ENCODE measurements around the gene MIA2.
"Not testable (repeated sequence)": the region's sequence is repeated elsewhere in the genome, so short reads cannot be mapped to it uniquely, and the experiment has no call there.

DNA sequence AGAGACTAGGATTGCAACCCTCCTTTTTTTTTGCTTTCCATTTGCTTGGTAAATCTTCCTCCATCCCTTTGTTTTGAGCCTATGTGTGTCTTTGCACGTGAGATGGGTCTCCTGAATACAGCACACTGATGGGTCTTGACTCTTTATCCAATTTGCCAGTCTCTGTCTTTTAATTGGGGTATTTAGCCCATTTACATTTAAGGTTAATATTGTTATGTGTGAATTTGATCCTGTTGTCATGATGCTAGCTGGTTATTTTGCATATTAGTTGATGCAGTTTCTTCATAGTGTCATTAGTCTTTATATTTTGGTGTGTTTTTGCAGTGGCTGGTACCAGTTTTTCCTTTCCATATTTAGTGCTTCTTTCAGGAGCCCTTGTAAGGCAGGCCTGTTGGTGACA is 23.7 kb downstream of the MIA2 start:
- not testable (repeated sequence) for TF ChIP-seq CTCF (IDR thresholded peaks at IDR 0.05; ENCODE audit: insufficient read depth, low read length); POLR2AphosphoS5 (IDR thresholded peaks at IDR 0.05; ENCODE audit: low read depth); REST (IDR thresholded peaks at IDR 0.05; ENCODE audit: insufficient replicate concordance, low read depth); GABPA (IDR thresholded peaks at IDR 0.05; ENCODE audit: low read depth); SPI1 (IDR thresholded peaks at IDR 0.05; ENCODE audit: borderline replicate concordance, low read depth)
